ENCODE measurements around the gene CNNM1. TPM values are rescaled to one million over a fixed set of nuclear protein-coding genes. Genes with fewer than 3 reads are reported as not detected.

The CNNM1 gene
- total RNA-seq, 1 experiment from 2014 or later: not detected

- BruUV-seq (replicated peaks): no TSS peak
- TF ChIP-seq EZH2 (IDR thresholded peaks at IDR 0.05; ENCODE audit: low read depth) (no peak), CTCF (conservative IDR thresholded peaks at IDR 0.05) (no peak)
- H3K4me3 ChIP-seq: no peak overlapping the region
- ChIA-PET POLR2A (ENCODE audit: unreplicated experiment) (interaction anchor here (0.5 kb wide), 1 partner anchor 44 kb away, joined by 3 read pairs; no protein-coding TSS in a partner anchor), CTCF (no interaction called here)
- H3K9me3 ChIP-seq (ENCODE audit: insufficient read depth, low read depth): no peaks in the 10 kb centered on the region
- no peaks in the 10 kb centered on the region for H4K20me1 ChIP-seq (ENCODE audit: insufficient read depth)
- no peaks in the 10 kb centered on the region for H3K27me3 ChIP-seq (ENCODE audit: insufficient read depth, low read depth)
- peaks cover 19% of the 10 kb centered on the region for H3F3A ChIP-seq (ENCODE audit: insufficient read depth, low read depth)
- H3K79me2 ChIP-seq (ENCODE audit: low read depth): no peaks in the 10 kb centered on the region
- no peak overlapping the region for H3K27ac ChIP-seq
- no peaks in the 10 kb centered on the region for H3K36me3 ChIP-seq (ENCODE audit: low read depth)
- no peaks in the 10 kb centered on the region for H3K9me2 ChIP-seq (ENCODE audit: insufficient read depth)
- no peak overlapping the region for H3K4me2 ChIP-seq
- intact Hi-C loops (cut with micrococcal nuclease; ENCODE audit: unreplicated experiment): loop anchor here (5.0 kb wide), 1 partner anchor 171 kb away; no protein-coding TSS in a partner anchor
- no peak overlapping the region for H2AFZ ChIP-seq
- DNase-seq: no peak
- peaks cover 40% of the 10 kb centered on the region for H3K4me1 ChIP-seq (replicated peaks; ENCODE audit: insufficient read depth)
Observed at GRCh38 chr10:99391346-99391745, 62.2 kb downstream of the CNNM1 start.

- no peak for DNase-seq
- no peaks in the 10 kb centered on the region for H3K27me3 ChIP-seq (ENCODE audit: insufficient read depth, low read depth)
- TF ChIP-seq CTCF (conservative IDR thresholded peaks at IDR 0.05) (no peak), EZH2 (IDR thresholded peaks at IDR 0.05; ENCODE audit: low read depth) (no peak)
- no peak overlapping the region for H2AFZ ChIP-seq
- no TSS peak for BruUV-seq (replicated peaks)
- intact Hi-C loops (cut with micrococcal nuclease; ENCODE audit: unreplicated experiment): loop anchor here (5.0 kb wide), 1 partner anchor 169 kb away; no protein-coding TSS in a partner anchor
- H3K79me2 ChIP-seq (ENCODE audit: low read depth): no peaks in the 10 kb centered on the region
- H4K20me1 ChIP-seq (ENCODE audit: insufficient read depth): no peaks in the 10 kb centered on the region
- ChIA-PET POLR2A (ENCODE audit: unreplicated experiment) (interaction anchor here (0.7 kb wide), 1 partner anchor 10 kb away, joined by 12 read pairs; no protein-coding TSS in a partner anchor), CTCF (interaction anchor here (0.9 kb wide), 1 partner anchor 43 kb away, joined by 11 read pairs; no protein-coding TSS in a partner anchor)
- no peaks in the 10 kb centered on the region for H3K9me2 ChIP-seq (ENCODE audit: insufficient read depth)
- no peaks in the 10 kb centered on the region for H3K9me3 ChIP-seq (ENCODE audit: insufficient read depth, low read depth)
- no peaks in the 10 kb centered on the region for H3K36me3 ChIP-seq (ENCODE audit: low read depth)
- H3K4me2 ChIP-seq: peak overlapping the region; percentile 39; the same call in 1 of the 2 replicates
- H3K27ac ChIP-seq: no peak overlapping the region
- H3F3A ChIP-seq (ENCODE audit: insufficient read depth, low read depth): peaks cover 31% of the 10 kb centered on the region
- no peak overlapping the region for H3K4me3 ChIP-seq
- H3K4me1 ChIP-seq (replicated peaks; ENCODE audit: insufficient read depth): peaks cover 52% of the 10 kb centered on the region
Observed at GRCh38 chr10:99393036-99393435, 63.9 kb downstream of the CNNM1 start.

DNA sequence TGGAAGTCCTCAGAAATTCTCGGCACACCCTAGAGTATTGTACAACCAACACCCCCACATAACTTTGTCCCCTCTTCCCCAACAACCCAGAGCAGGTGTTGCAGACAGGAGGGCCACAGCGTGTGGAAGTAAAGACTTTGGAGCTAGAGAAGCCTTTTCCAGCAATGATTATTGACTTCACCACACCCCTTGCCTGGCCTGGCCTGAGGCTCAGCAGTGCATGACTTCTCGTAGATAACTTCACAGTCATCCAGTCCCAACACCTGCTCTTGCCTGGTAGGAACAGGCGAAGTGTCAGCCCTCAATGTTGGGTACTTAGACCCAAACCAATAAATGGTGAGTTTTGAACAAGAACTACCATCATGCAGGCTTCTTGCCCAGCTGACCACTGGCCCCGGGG, 64.5 kb downstream of the CNNM1 start:
- no peaks in the 10 kb centered on the region for H3K9me3 ChIP-seq (ENCODE audit: insufficient read depth, low read depth)
- intact Hi-C loops (cut with micrococcal nuclease; ENCODE audit: unreplicated experiment): loop anchor here (5.0 kb wide), 1 partner anchor 169 kb away; no protein-coding TSS in a partner anchor
- no peak overlapping the region for H3K4me2 ChIP-seq
- no peaks in the 10 kb centered on the region for H3K9me2 ChIP-seq (ENCODE audit: insufficient read depth)
- H3K27ac ChIP-seq: no peak overlapping the region
- H2AFZ ChIP-seq: no peak overlapping the region
- peaks cover 52% of the 10 kb centered on the region for H3K4me1 ChIP-seq (replicated peaks; ENCODE audit: insufficient read depth)
- TF ChIP-seq CTCF (conservative IDR thresholded peaks at IDR 0.05) (no peak), EZH2 (IDR thresholded peaks at IDR 0.05; ENCODE audit: low read depth) (no peak)
- no peaks in the 10 kb centered on the region for H3K79me2 ChIP-seq (ENCODE audit: low read depth)
- CTCF ChIA-PET: no interaction called here
- BruUV-seq (replicated peaks): no TSS peak
- no peak for DNase-seq
- no peak overlapping the region for H3K4me3 ChIP-seq
- no peaks in the 10 kb centered on the region for H3K36me3 ChIP-seq (ENCODE audit: low read depth)
- no peaks in the 10 kb centered on the region for H3K27me3 ChIP-seq (ENCODE audit: insufficient read depth, low read depth)
- peaks cover 31% of the 10 kb centered on the region for H3F3A ChIP-seq (ENCODE audit: insufficient read depth, low read depth)
- H4K20me1 ChIP-seq (ENCODE audit: insufficient read depth): no peaks in the 10 kb centered on the region
- POLR2A ChIA-PET (ENCODE audit: unreplicated experiment): no interaction called here
